HG03342 (cell line): ENCODE measurements around the gene DOCK4.

Source experiments
- ATAC-seq: cut with Tn5 transposase; IDR thresholded peaks from one replicate; pipeline ENCODE4 v1.9.1; 2021; ENCODE audit warnings: mild to moderate bottlenecking, moderate library complexity; ENCODE audit not compliant: unreplicated experiment

Gene DOCK4

GRCh38 chr7:112162142-112162766 is 43.9 kb downstream of the DOCK4 start:
- no peak for ATAC-seq

- no peak for ATAC-seq
These were observed 44.7 kb downstream of the DOCK4 start for GRCh38 chr7:112161253-112162141.

GRCh38 chr7:112160771-112161150 is 45.4 kb downstream of the DOCK4 start:
- no peak for ATAC-seq

GRCh38 chr7:112160130-112160770 is 45.9 kb downstream of the DOCK4 start:
- no peak for ATAC-seq

GRCh38 chr7:112159351-112159750 is 46.8 kb downstream of the DOCK4 start:
- ATAC-seq = no peak

GRCh38 chr7:112157072-112157471 is 49.1 kb downstream of the DOCK4 start:
- ATAC-seq = no peak

GRCh38 chr7:112156412-112156811 is 49.8 kb downstream of the DOCK4 start:
- no peak for ATAC-seq

GRCh38 chr7:112154690-112155089 is 51.5 kb downstream of the DOCK4 start:
- ATAC-seq = no peak

GRCh38 chr7:112152186-112152585 is 54.0 kb downstream of the DOCK4 start:
- ATAC-seq = no peak

GRCh38 chr7:112150823-112151641 is 55.2 kb downstream of the DOCK4 start:
- no peak for ATAC-seq

- ATAC-seq = no peak
These were observed 56.5 kb downstream of the DOCK4 start for GRCh38 chr7:112149734-112150133.

GRCh38 chr7:112147793-112148361 is 58.3 kb downstream of the DOCK4 start:
- no peak for ATAC-seq

GRCh38 chr7:112145206-112145605 is 61.0 kb downstream of the DOCK4 start:
- ATAC-seq = no peak

GRCh38 chr7:112144284-112145059 is 61.7 kb downstream of the DOCK4 start:
- ATAC-seq = no peak

- ATAC-seq = no peak
These were observed 62.6 kb downstream of the DOCK4 start for GRCh38 chr7:112143582-112143981.

- ATAC-seq = no peak
These were observed 63.1 kb downstream of the DOCK4 start for GRCh38 chr7:112143136-112143535.

GRCh38 chr7:112140600-112140999 is 65.6 kb downstream of the DOCK4 start:
- no peak for ATAC-seq

GRCh38 chr7:112138938-112139337 is 67.3 kb downstream of the DOCK4 start:
- ATAC-seq = no peak

GRCh38 chr7:112138325-112138852 is 67.8 kb downstream of the DOCK4 start:
- no peak for ATAC-seq
